Stimulated activated CD4-positive, alpha-beta T cell treated with anti-CD3 and anti-CD28 coated beads, Interleukin-4, amount 100 ng/mL, for 48 hours (primary cell): Measurements from ENCODE around the gene PI4KB.
"Not testable (repeated sequence)": the region's sequence is repeated elsewhere in the genome, so short reads cannot be mapped to it uniquely, and the experiment has no call there.

Experiments
- DNase-seq, 2 donors: peaks; one replicate each; pipeline ENCODE4 v3.0.0-alpha.2; 2020; ENCODE audit warnings: low read depth in 2 of 2

PI4KB gene

GRCh38 chr1:151327223-151327902 lies at the start of gene PI4KB:
PI4KB (minus strand) TSS chr1:151327416; CDS start chr1:151316481, 10,935 bp downstream.
- peak; percentile 79 to 88 for DNase-seq

GRCh38 chr1:151373196-151373595 lies 46.0 kb upstream of the PI4KB start:
- DNase-seq = no peak

- no peak for DNase-seq
Observed at GRCh38 chr1:151372058-151372934, 45.1 kb upstream of the PI4KB start, which contains the start of gene SELENBP1. SELENBP1 (minus strand) TSS chr1:151372705; CDS start chr1:151372641, 64 bp downstream.

GRCh38 chr1:151371370-151372057 lies 44.3 kb upstream of the PI4KB start:
- DNase-seq = no peak

DNA sequence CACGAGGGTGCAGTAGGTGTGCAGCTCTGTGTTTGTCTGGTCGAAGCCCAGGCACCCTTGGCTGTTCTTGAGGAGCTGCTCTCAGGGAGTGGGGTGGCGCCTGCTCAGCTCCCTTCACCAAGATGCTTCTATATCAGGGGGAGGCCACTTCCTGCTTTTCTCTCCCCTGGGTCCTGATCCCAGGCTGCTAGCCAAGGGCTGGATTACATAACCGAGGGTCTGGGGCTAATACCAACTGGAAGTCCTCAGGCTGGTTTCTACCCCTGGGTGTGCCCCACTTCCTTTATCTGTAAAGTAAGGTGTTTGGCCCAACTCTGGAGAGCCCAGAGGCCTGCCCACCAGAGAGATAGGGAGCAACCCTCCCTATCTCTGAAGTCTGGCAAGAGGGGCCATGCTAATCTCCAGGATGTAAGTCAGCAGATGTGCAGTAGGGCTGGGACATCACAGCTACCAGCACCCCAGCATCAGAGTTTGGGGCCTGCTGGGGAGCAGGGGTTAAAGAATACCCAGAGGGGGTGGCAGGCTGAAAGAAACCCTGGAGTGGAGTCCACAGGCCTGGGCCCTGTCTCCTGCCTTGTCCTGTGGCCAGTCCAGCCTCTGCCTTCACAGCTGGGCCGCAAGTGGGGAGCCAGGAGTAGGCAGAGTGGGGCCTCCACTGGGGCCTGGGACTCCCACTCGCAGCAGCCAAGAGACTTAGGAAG lies 43.1 kb upstream of the PI4KB start:
- DNase-seq = no peak

DNA sequence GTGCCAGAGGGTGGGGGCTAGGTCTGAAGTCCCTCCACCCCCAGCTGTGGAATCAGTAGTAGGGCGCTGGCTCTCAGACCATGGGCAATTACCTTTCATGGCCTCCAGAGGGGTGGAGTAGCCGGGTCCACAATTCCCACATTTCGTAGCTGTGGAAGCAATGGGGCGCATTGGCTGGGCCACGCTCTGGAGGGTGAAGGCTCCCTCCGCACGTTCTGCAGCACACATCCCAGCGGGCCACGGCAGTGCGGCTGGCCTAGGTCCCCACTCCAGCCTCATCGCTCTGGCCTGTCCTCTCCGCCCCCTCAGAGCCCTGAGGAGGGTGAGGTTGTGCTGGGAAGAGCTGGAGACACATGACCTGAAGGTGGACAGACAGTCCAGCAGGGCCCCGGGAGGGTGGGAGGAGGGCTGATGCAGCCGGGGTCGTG lies 42.4 kb upstream of the PI4KB start:
- DNase-seq = no peak

DNA sequence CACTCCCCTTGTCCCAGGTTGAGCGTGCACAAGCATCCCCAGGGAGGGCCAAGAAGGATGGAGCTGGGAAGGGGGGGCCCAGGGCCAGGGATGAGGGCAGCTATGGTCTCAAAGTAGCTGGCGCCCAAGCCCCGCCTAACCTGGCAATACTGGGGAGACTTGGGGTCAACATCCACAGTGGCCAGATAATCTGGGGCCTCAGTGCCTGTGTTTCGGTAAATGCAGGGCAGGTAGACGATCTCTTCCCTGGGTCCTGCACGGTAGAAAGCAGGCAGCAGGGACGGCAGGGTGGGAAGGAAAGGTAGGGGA lies 42.0 kb upstream of the PI4KB start:
- no peak for DNase-seq

- no peak for DNase-seq
Observed at GRCh38 chr1:151368393-151369301, 41.4 kb upstream of the PI4KB start.

GRCh38 chr1:151367658-151368392 lies 40.6 kb upstream of the PI4KB start:
- DNase-seq = no peak

- DNase-seq = no peak
Observed at GRCh38 chr1:151364996-151365395, 37.8 kb upstream of the PI4KB start.

- no peak for DNase-seq
Observed at GRCh38 chr1:151362308-151363155, 35.3 kb upstream of the PI4KB start.

GRCh38 chr1:151361883-151362282 lies 34.7 kb upstream of the PI4KB start:
- no peak for DNase-seq

DNA sequence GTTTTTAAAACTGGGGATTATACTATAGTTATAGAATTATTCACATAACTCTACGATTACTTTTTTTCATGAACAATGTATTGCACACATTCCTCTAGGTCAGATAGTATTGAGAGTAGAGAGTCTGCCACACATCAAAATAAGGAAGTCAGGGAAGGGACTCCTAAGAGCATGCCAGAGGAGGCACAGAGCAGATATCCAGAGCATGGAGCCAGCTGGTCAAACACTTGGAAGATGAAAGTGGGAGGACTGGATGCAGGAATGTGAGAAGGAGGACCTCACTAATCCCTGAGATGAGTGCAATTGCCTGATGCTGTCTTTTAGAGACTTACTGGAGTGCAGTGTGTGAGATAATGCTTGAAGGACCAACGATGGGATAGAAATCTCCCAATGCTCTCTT lies 29.5 kb upstream of the PI4KB start:
- no peak for DNase-seq

DNA sequence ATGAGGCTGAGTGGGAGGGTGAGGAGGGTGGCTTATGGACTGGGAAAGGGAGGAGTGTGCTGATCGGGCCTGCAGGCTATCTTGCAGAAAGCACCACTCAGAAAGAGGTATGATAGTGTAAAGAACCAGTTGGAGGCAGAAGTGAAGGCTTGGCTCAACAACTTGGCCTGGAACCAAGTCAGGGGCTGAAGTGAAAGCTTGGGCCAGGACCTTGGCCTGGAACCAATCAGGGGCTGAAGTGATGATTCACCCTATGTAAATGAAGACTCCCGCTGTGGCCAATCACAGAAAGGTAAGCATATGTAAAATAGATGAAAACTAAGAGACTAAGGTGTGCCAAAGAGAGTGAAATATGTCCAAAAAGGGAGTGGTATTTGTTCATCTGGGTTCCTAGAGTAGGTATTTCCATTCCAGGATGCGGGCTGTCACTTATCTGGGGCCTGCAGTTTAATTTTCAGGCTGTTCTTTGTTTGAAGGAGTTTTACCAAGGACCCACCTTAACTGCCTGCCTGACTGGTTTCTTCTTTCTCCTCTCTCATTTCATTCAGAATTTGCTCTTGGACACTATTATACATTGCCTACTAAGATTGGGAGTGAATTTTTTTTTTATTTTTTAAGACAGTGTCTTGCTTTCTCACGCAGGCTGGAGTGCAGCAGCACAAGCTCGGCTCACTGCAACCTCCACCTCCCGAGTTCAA lies 25.0 kb upstream of the PI4KB start:
- DNase-seq = no peak

DNA sequence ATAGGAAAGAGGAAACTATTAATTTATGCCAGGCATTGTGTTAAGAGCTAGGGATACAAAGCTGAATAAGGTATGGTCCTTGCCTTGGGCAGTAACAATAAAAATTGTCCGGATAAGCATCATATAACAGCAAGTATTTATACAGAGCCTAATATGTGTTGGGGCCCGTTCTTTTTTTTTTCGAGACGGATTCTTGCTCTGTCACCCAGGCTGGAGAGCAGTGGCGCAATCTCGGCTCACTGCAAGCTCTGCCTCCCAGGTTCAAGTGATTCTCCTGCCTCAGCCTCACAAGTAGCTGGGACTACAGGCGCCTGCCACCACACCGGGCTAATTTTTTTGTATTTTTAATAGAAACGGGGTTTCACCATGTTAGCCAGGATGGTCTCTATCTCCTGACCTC lies 23.1 kb upstream of the PI4KB start:
- DNase-seq = not testable (repeated sequence)

GRCh38 chr1:151347523-151348246 lies 20.5 kb upstream of the PI4KB start:
- DNase-seq = no peak

DNA sequence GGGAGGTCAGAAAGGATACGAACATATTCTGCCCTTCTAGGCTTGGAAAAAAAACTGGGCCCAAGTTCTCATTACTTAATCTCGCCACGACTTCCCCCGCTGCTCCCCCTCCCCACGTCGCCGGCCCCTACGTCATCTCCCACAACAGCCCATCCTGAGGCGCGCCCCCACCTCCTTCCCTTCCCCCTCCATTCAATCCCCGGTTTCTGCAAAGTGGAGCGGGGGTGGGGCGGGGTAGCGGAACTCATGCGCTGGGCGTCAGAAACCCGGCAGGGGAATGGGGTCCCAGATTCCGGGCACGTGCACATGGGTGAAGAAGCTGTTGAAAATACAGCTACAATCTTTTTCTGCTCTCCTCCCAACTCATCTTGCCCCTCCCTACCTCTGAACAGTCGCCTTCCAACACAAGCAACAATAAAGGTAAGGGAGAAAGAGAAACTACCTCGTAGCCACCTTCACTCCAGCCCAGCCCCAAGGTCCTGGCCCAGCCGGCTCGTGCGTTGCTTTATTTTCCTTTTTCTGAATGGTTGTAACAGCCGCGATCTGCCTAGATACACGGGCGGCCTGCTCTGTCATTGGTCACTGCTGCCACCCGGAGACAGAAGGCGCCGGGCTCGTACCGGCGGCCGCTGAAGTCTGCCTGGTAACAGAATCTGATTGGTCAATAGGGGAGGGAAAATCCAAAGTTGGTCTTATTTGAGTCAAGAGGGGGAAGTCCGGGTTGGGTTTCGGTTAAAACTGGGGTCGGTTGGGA lies 19.7 kb upstream of the PI4KB start, which contains the start of gene RFX5:
Gene RFX5 (minus strand): TSS at position 484 of the 754 bp plus-strand sequence. CDS start 932 bp downstream, outside the sequence.
- DNase-seq = peak; percentile 82 to 93
